ENCODE results near the gene PDE6C.

The PDE6C gene

DNA sequence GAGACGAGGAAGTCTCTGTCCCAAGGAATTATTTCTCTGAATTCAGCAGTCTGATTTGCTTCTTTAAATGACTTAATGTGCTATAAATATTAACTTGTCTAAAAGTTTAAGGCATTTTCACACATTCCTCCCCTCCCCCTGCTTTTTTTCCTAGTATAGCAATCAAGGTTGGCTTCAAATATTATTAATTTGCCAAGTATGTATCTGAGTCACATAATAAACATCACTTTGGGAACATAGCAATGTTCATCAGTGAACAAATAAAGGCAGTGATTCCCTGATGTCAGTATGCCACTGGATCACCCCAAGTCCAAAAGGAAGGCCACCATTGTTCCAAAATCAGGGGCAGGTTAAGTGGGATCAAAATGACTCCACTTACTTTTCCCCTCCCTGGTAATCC, 40.5 kb downstream of the PDE6C start:
- H3K27ac ChIP-seq (ENCODE audit: poor library complexity, severe bottlenecking), result peak overlapping the region; percentile 25

DNA sequence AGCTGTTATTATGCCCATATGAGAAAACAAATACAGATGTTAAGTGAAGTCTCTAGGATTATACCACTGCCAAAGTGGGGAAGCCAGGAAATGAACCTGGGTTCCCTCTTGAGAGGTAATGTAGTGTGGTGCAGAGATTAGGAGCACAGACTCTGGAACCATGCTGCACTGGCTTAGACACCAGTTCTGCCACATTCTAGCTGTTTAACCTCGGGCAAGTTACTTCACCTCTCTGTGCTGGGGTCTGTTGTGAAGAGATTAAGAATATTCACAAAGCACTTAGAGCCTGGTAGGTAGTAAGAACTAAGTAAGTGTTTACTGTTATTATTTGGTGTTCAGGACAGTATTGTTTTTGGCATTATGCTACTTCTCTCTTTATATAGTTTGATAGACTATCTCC, 41.9 kb downstream of the PDE6C start:
- no peaks in the 10 kb centered on the region for H3K36me3 ChIP-seq (ENCODE audit: low read depth)
- H3K4me3 ChIP-seq (ENCODE audit: severe bottlenecking), result no peak overlapping the region
- H3K27me3 ChIP-seq (ENCODE audit: insufficient read depth, poor library complexity, severe bottlenecking), result no peaks in the 10 kb centered on the region
- no peak overlapping the region for H3K27ac ChIP-seq (ENCODE audit: poor library complexity, severe bottlenecking)
- DNase-seq (ENCODE audit: low spot score) (no peak), ATAC-seq (ENCODE audit: low read depth) (no peak)
- TF ChIP-seq, protein P1, sequence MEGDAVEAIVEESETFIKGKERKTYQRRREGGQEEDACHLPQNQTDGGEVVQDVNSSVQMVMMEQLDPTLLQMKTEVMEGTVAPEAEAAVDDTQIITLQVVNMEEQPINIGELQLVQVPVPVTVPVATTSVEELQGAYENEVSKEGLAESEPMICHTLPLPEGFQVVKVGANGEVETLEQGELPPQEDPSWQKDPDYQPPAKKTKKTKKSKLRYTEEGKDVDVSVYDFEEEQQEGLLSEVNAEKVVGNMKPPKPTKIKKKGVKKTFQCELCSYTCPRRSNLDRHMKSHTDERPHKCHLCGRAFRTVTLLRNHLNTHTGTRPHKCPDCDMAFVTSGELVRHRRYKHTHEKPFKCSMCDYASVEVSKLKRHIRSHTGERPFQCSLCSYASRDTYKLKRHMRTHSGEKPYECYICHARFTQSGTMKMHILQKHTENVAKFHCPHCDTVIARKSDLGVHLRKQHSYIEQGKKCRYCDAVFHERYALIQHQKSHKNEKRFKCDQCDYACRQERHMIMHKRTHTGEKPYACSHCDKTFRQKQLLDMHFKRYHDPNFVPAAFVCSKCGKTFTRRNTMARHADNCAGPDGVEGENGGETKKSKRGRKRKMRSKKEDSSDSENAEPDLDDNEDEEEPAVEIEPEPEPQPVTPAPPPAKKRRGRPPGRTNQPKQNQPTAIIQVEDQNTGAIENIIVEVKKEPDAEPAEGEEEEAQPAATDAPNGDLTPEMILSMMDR (IDR thresholded peaks at IDR 0.05; ENCODE audit: poor library complexity, severe bottlenecking), result no peak
- H3K9me3 ChIP-seq (ENCODE audit: severe bottlenecking), result no peaks in the 10 kb centered on the region
- peaks cover 13% of the 10 kb centered on the region for H3K4me1 ChIP-seq (ENCODE audit: insufficient read depth, poor library complexity, severe bottlenecking)

More for the DNA sequence above, 40.5 kb downstream of the PDE6C start:
- H3K27me3 ChIP-seq (ENCODE audit: insufficient read depth, poor library complexity, severe bottlenecking), result no peaks in the 10 kb centered on the region
- H3K4me1 ChIP-seq (ENCODE audit: insufficient read depth, poor library complexity, severe bottlenecking), result peaks cover 13% of the 10 kb centered on the region
- H3K36me3 ChIP-seq (ENCODE audit: low read depth), result no peaks in the 10 kb centered on the region
- H3K4me3 ChIP-seq (ENCODE audit: severe bottlenecking), result no peak overlapping the region
- DNase-seq (ENCODE audit: low spot score), result no peak
- H3K9me3 ChIP-seq (ENCODE audit: severe bottlenecking), result no peaks in the 10 kb centered on the region
- peak; percentile 98 for ATAC-seq (ENCODE audit: low read depth)
- TF ChIP-seq, protein P1 (IDR thresholded peaks at IDR 0.05; ENCODE audit: poor library complexity, severe bottlenecking), result no peak

DNA sequence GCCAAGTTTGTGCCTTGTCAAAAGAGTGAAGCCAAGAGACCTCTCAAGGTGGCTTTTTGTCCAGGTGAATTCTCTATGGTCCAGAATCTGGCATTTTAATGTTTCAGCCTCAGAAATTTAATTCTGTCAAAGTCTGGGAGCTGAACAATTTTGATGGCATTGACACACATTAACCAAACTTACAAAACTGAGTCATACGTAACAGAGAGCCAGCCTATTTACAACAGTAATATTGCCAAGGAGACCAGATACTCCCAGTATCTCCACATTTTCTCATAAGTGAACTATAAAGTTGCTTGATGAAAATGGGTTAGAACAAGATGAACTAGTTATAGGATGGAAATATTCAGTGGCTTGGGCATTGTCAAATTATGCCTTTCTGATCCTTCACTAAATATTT, 43.8 kb downstream of the PDE6C start:
- no peak overlapping the region for H3K27ac ChIP-seq (ENCODE audit: poor library complexity, severe bottlenecking)
- H3K4me1 ChIP-seq (ENCODE audit: insufficient read depth, poor library complexity, severe bottlenecking), result peaks cover 13% of the 10 kb centered on the region
- TF ChIP-seq, protein P1 (IDR thresholded peaks at IDR 0.05; ENCODE audit: poor library complexity, severe bottlenecking), result no peak
- H3K27me3 ChIP-seq (ENCODE audit: insufficient read depth, poor library complexity, severe bottlenecking), result no peaks in the 10 kb centered on the region
- DNase-seq (ENCODE audit: low spot score) (no peak), ATAC-seq (ENCODE audit: low read depth) (no peak)
- H3K36me3 ChIP-seq (ENCODE audit: low read depth), result no peaks in the 10 kb centered on the region
- H3K9me3 ChIP-seq (ENCODE audit: severe bottlenecking), result no peaks in the 10 kb centered on the region
- H3K4me3 ChIP-seq (ENCODE audit: severe bottlenecking), result no peak overlapping the region

DNA sequence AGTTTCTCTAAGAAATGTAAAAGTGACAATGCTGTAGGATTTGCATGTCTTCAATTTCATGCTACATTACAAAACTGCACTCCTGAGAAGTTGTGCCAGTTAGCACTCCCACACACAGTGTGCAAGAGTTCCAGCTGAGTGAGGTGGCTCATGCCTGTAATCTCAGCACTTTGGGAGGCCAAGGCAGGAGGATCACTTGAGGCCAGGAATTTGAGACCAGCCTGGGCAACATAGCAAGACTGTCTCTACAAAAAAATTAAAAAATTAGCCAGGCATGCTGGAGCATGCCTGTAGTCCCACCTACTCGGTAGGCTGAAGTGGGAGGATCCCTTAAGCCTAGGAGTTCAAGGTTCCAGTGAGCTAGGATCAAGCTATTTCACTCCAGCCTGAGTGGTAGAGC, 45.4 kb downstream of the PDE6C start:
- Histone ChIP-seq H3K27me3 (ENCODE audit: insufficient read depth, poor library complexity, severe bottlenecking) (no peaks in the 10 kb centered on the region), H3K36me3 (ENCODE audit: low read depth) (no peaks in the 10 kb centered on the region), H3K27ac (ENCODE audit: poor library complexity, severe bottlenecking) (no peak overlapping the region), H3K4me1 (ENCODE audit: insufficient read depth, poor library complexity, severe bottlenecking) (peaks cover 7% of the 10 kb centered on the region), H3K4me3 (ENCODE audit: severe bottlenecking) (no peak overlapping the region), H3K9me3 (ENCODE audit: severe bottlenecking) (no peaks in the 10 kb centered on the region)
- TF ChIP-seq, protein P1 (IDR thresholded peaks at IDR 0.05; ENCODE audit: poor library complexity, severe bottlenecking), result no peak
- ATAC-seq (ENCODE audit: low read depth) (no peak), DNase-seq (ENCODE audit: low spot score) (no peak)

DNA sequence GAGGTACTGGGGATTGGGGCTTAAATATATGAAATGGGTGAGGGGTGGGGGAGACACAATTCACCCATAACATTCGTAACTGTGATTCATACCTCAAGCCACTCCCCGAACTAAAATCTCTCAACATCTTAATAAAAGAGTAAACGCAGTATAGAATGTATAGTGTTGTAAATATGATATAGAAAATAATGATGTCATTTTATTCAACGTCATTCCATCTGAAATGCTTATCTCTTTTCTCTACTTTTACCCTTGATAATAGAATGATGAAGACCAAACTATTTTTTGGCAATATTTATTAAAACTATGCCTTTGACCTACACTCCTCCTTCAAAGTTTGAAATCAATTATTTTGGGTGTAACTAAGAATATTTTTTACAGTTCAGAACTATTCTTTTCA, 53.7 kb downstream of the PDE6C start:
- no peak for ATAC-seq (ENCODE audit: low read depth)
- no peak overlapping the region for H3K27ac ChIP-seq (ENCODE audit: poor library complexity, severe bottlenecking)

More for the DNA sequence above, 53.7 kb downstream of the PDE6C start:
- no peak for DNase-seq (ENCODE audit: low spot score)
- no peaks in the 10 kb centered on the region for H3K4me1 ChIP-seq (ENCODE audit: insufficient read depth, poor library complexity, severe bottlenecking)
- no peaks in the 10 kb centered on the region for H3K9me3 ChIP-seq (ENCODE audit: severe bottlenecking)
- peaks cover 55% of the 10 kb centered on the region for H3K36me3 ChIP-seq (ENCODE audit: low read depth)
- H3K27me3 ChIP-seq (ENCODE audit: insufficient read depth, poor library complexity, severe bottlenecking), result no peaks in the 10 kb centered on the region
- no peak overlapping the region for H3K4me3 ChIP-seq (ENCODE audit: severe bottlenecking)
- TF ChIP-seq, protein P1 (IDR thresholded peaks at IDR 0.05; ENCODE audit: poor library complexity, severe bottlenecking), result no peak
